GM20431 (cell line): ENCODE results near the gene PPM1M.

ENCODE experiments used
- in situ Hi-C: fragments of 300-500 bp; cut with MseI, MboI; formaldehyde crosslinking; loops from one replicate; pipeline ENCODE4 v1.15.0; 2020; ENCODE audit warnings: low sequenced_read_pairs; ENCODE audit not compliant: unreplicated experiment

PPM1M gene

DNA sequence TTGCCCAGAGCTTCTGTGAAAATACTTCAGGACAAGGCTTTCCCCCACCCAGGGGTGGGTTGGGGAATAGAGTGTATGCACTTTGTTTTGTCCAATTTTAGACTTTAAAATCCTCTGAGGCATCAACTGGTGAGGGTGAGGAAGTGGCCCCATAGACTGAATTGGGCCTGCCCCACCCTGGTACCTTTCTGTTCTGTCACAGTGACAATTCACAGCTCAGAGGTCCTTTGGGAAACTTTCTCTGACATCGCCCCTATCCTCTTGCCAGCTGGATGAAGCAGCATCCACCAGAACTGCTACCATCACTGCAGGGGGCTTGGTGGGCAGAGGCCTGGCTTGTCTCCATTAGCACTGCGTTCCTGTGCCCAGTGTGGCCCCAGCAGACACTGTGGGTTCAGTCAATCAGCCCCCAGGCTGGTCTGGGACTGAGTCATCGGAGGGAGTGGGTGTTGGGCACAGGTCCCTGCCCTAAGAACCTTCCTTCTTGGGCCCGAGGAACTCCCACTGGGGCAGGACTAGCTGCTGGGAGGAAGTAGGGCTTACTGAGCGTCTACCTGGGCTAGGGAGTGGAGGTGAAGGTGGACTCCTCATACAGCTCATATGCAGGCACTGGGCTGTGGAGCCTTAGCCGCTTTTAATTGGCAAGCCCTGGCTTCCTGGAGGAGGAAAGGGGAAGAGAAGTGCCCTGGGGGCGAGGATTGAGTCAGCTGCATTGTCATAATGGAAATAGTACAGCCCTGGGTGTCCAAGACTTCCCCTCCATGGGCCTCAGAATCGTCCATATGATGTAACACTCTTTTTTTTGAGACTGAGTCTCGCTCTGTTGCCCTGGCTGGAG lies 1.5 kb upstream of the PPM1M start:
- in situ Hi-C loops: no loop called here

GRCh38 chr3:52246264-52246620 lies 683 bp downstream of the PPM1M start:
- in situ Hi-C loops: no loop called here

DNA sequence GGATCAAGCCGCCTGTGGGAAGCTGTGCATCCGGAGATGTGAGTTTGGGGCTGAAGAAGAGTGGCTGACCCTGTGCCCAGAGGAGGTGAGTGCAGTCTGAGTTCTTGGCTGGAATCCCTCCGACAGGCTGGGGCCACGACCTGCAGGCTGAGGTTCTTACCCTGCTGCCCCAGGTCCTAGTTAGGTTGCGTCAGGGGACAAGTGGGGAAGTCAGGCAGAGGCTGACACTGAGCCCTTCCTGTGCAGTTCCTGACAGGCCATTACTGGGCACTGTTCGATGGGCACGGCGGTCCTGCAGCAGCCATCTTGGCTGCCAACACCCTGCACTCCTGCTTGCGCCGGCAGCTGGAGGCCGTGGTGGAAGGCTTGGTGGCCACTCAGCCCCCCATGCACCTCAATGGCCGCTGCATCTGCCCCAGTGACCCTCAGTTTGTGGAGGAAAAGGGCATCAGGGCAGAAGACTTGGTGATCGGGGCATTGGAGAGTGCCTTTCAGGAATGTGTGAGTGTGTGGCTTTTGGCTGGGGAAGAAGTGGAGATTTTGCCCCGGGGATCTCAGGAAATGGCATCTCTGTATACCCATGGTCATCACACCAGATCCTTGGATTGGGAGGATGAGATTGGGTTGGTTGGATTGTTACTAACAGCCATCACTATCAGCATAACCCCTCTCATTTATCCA lies 1.3 kb downstream of the PPM1M start:
- in situ Hi-C loops: no loop called here

DNA sequence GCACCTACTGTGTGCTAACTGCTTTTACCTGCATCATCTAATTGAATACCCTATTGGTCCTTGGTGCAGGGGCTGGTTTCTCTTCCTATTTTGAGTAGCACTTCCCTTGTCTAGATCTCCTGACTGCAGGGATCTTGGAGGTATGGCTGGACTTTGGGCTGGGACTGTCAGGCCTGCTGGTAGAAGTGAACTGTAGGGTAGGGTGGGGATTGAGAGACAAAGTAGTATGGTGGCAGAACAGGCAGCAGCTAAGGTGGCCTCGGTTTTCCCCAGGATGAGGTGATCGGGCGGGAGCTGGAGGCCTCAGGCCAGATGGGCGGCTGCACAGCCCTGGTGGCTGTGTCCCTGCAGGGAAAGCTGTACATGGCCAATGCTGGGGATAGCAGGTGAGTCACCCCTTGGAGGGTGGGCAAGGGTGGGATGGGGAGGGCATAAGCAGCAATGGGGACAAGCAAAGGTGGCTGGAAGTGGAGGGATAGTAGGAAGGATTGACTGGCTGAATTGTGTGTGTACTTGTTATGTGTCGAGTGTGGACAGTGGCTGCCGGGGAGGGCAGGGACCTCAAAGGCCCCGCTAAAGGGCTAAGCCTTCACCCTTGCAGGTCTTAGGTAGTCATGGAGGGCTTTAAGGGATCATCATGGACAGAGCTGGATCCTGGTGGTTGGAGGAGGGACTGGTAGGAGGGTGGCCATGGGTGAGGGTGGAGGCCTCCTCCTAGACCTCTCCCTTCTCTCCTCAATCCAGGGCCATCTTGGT lies 2.0 kb downstream of the PPM1M start:
- in situ Hi-C loops: no loop called here

DNA sequence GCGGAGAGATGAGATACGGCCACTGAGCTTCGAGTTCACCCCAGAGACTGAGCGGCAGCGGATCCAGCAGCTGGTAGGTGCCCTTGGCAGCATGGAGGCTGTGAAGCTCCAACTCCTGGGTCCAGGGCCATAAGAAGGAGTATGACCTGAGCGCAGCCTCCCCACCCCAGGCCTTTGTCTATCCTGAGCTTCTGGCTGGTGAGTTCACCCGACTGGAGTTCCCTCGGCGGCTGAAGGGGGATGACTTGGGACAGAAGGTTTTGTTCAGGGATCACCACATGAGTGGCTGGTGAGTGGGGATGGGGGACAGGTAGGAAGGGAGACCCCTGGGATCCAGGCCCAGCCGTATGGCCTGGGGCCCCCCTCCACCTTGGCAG lies 2.6 kb downstream of the PPM1M start:
- in situ Hi-C loops: no loop called here

DNA sequence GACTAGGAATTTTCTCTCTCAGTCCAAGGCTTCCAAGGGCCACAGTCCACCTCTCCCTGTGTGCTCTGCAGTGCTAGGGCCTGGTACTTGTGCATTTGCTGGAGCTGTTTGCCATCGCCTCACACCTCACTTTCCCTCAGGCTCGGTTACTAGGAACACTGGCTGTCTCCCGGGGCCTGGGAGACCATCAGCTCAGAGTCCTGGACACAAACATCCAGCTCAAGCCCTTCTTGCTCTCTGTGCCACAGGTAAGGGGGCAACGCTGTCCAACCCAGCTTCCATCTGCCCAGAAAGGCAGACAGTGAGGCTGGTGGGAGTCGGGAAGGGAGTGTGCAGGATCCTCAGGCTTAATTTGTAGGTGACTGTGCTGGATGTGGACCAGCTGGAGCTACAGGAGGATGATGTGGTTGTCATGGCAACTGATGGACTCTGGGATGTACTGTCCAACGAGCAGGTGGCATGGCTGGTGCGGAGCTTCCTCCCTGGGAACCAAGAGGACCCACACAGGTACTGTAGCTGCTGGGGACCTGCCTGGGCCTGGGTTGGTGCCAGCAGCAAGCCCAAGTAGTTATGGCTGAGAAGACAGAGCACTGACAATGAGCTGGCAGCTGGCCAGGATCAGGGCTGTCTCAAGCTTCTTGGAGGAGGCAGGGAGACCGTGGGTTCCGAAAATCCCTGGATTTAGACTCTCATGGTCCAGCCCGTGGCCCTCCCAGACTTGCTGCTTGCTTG lies 3.4 kb downstream of the PPM1M start:
- in situ Hi-C loops: no loop called here

DNA sequence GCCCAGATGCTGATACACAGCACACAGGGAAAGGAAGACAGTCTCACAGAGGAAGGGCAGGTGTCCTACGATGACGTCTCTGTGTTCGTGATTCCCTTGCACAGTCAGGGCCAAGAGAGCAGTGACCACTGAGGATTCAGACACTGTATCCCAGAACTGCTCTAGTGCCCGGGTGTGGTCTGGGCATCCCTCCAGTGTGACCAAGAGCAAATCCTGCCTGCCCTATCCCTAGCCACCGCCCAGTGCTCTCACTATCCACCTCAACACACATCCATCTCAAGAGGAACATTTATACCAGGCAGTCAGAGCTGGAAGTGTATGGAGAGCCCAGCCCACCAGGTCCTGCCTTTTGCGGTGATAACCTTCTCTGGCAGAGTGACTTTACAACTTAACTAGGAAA lies 4.1 kb downstream of the PPM1M start:
- in situ Hi-C loops: no loop called here

GRCh38 chr3:52250122-52250521 lies 4.6 kb downstream of the PPM1M start:
- in situ Hi-C loops: no loop called here

- in situ Hi-C loops: no loop called here
Measured at GRCh38 chr3:52253314-52254304, 8.1 kb downstream of the PPM1M start.

GRCh38 chr3:52254608-52255007 lies 9.0 kb downstream of the PPM1M start:
- in situ Hi-C loops: no loop called here

DNA sequence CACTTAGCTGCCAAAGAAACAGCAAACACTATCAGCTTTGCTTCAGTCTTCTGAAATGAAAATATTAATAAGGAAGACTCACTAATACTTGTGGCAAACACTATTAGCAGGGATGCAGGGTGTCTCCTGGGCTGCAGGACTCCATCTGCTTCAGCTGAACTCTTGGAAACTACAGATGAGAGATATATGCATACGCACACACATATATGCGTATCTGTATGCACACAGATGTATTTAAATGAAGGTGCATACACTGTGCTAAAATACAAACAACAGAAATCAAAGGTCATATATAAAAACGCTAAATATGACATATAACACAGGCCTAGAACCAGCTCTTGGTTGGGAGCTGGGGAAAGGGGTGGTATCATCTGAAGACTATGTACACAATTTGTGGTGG lies 10.6 kb downstream of the PPM1M start:
- in situ Hi-C loops: no loop called here

DNA sequence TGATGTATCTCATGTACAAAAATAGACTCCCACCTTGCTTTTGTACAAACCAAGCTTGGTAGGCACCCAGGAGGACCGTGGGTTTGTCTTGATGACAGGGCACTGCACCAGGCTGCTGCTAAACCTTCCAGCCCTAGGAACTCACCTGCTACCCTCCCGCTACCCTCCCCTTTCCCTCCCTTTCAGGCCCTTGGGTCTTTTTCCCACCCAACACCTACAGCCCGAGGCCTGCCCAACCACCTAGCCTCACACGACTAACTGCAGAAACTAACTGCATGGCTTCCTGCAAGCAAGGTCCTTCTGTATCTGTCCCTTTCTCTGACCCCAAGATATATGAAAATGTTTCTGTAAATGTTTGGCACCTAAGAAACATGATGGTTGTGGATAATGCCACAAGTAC lies 11.1 kb downstream of the PPM1M start:
- in situ Hi-C loops: no loop called here

DNA sequence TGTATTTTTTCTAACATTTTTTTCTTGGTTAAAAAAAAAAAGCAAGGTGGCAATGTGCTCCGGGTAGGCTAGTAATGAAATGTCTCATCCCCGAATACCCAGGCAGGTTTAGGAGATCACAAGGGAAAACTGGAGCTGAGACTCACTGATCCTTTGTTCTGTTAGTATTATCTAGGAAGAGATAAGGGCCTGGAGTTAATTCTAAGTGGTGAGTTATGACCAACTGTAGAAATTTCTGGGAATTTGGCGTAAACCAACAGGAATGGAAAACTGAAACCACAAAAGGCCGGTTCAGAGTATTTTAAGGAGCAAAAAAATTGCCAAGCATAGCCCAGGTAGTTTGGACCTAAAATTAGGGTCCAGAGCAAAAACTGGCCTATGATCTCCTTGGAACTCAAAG lies 12.4 kb downstream of the PPM1M start:
- in situ Hi-C loops: no loop called here

- in situ Hi-C loops: no loop called here
Measured at GRCh38 chr3:52259035-52259434, 13.5 kb downstream of the PPM1M start.

- in situ Hi-C loops: no loop called here
Measured at GRCh38 chr3:52259448-52259847, 13.9 kb downstream of the PPM1M start.

DNA sequence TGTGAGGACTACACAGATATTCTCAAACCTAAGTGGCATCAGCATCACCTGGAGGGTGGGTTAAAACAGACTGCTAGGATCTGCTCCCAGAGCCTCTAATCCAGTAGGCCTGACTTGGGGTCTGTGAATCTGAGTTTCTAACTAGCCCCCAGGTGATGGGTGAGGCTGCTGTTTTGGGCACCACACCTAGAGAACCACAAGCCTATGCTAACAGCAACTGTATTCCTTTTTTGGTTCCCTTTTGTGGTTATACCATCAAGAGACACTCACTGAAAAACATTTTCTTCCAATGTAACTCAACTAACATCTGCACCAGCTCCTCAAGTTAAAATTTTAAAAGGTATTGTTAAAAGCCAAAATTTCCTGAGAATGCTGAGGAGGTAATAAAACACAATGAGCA lies 16.9 kb downstream of the PPM1M start:
- in situ Hi-C loops: no loop called here

DNA sequence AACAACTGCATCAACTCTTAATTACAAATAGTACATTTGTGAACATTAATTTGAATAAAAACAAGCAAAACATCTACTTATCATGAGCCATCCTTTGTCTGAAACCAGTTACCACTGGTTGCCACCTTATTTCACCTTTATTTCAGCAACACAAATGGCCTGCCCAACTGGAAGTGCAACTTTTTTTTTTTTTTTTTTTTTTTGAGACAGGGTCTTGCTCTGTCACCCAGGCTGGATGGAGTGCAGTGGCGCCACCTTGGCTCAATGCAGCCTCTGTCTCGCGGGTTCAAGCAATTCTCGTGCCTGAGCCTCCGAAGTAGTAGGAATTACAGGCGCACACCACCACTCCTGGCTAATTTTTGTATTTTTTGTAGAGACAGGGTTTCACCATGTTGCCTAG lies 19.8 kb downstream of the PPM1M start:
- in situ Hi-C loops: no loop called here

DNA sequence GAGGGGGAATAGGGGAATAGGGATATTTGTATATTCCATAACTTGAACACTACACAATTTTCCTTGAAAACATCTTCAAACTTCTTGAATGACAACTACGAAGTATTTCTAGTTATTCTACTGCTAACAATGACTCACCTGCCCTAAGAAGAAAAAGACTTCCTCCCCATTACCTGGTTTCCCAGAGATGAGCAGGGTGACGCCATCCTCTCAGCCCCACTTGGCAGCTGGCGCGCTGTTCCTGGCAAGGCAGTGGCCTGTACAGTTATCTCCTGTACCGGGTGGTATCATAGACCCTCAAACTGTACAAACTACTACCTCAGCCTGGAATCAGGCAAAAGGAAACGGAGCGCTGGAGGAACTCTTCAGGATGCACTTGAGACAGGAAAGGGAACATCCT lies 22.5 kb downstream of the PPM1M start:
- in situ Hi-C loops: no loop called here

DNA sequence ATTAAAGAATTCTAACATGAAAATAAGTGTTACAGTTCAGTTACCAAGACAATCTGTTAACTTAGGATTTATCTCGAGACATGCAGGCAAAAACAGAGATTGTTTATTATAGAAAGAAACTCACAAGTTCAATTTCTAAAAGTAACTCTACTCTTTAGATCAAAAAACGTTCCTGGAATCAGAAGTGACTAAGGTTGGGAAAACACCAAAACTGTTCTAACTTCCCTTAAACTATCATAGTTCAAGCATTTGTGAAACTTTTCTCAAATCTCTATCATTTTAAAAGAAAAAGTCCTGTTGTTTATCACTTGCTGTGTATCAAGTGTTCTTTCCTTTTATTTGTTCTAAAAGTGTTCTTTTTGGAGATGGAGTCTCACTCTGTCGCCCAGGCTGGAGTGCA lies 24.2 kb downstream of the PPM1M start:
- in situ Hi-C loops: no loop called here
